ENCODE data around the gene RANBP3. TPM values are rescaled to one million over a fixed set of nuclear protein-coding genes. Genes with fewer than 3 reads are reported as not detected.

The RANBP3 gene
- total RNA-seq, 4 donors from 2014 or later: 57.8 to 148 (median 82.7) TPM

GRCh38 chr19:5973867-5974635 lies 3.9 kb downstream of the RANBP3 start:
- peaks cover 0 to 4% of the 10 kb centered on the region in 2 donors for H3K36me3 ChIP-seq
- H3K27ac ChIP-seq: no peak overlapping the region
- DNase-seq: no peak
- H3K27me3 ChIP-seq: no peaks in the 10 kb centered on the region
- 82 to 83% methylated on average over 14 to 15 of the region's 15 CpGs for WGBS, 2 donors
- intact Hi-C loops (cut with DNase I): no loop called here
- H3K9me3 ChIP-seq: no peaks in the 10 kb centered on the region
- TF ChIP-seq, protein P1, sequence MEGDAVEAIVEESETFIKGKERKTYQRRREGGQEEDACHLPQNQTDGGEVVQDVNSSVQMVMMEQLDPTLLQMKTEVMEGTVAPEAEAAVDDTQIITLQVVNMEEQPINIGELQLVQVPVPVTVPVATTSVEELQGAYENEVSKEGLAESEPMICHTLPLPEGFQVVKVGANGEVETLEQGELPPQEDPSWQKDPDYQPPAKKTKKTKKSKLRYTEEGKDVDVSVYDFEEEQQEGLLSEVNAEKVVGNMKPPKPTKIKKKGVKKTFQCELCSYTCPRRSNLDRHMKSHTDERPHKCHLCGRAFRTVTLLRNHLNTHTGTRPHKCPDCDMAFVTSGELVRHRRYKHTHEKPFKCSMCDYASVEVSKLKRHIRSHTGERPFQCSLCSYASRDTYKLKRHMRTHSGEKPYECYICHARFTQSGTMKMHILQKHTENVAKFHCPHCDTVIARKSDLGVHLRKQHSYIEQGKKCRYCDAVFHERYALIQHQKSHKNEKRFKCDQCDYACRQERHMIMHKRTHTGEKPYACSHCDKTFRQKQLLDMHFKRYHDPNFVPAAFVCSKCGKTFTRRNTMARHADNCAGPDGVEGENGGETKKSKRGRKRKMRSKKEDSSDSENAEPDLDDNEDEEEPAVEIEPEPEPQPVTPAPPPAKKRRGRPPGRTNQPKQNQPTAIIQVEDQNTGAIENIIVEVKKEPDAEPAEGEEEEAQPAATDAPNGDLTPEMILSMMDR (IDR thresholded peaks at IDR 0.05): no peak
- TF ChIP-seq POLR2A (IDR thresholded peaks at IDR 0.05): no peak
- H3K4me3 ChIP-seq (replicated peaks in 1 of 3): no peak overlapping the region
- peaks cover 34 to 52% of the 10 kb centered on the region in 2 donors for H3K4me1 ChIP-seq

- Histone ChIP-seq H3K9me3 (no peaks in the 10 kb centered on the region), H3K27me3 (no peaks in the 10 kb centered on the region), H3K27ac (no peak overlapping the region), H3K4me3 (replicated peaks in 1 of 3) (no peak overlapping the region), H3K36me3 (peaks cover 0 to 4% of the 10 kb centered on the region in 2 donors), H3K4me1 (peaks cover 33 to 52% of the 10 kb centered on the region in 2 donors)
- WGBS, 2 donors: 90 to 91% methylated on average over 5 of the region's 5 CpGs
- no peak for TF ChIP-seq POLR2A (IDR thresholded peaks at IDR 0.05)
- TF ChIP-seq, protein P1 (IDR thresholded peaks at IDR 0.05): no peak
- DNase-seq: no peak
- intact Hi-C loops (cut with DNase I): no loop called here
Observed at GRCh38 chr19:5973376-5973775, 4.6 kb downstream of the RANBP3 start.

- TF ChIP-seq, protein P1 (IDR thresholded peaks at IDR 0.05): no peak
- TF ChIP-seq POLR2A (IDR thresholded peaks at IDR 0.05): no peak
- Histone ChIP-seq H3K4me3 (replicated peaks in 1 of 3) (no peak overlapping the region), H3K27me3 (no peaks in the 10 kb centered on the region), H3K9me3 (no peaks in the 10 kb centered on the region), H3K4me1 (peaks cover 41 to 61% of the 10 kb centered on the region in 2 donors), H3K36me3 (peaks cover 0 to 4% of the 10 kb centered on the region in 2 donors), H3K27ac (no peak overlapping the region)
- WGBS, 2 donors: 85 to 86% methylated on average over 9 of the region's 9 CpGs
- intact Hi-C loops (cut with DNase I): no loop called here
- no peak for DNase-seq
Observed at GRCh38 chr19:5972355-5972731, 5.6 kb downstream of the RANBP3 start.

GRCh38 chr19:5971714-5972354 lies 6.1 kb downstream of the RANBP3 start:
- Histone ChIP-seq H3K27me3 (no peaks in the 10 kb centered on the region), H3K4me3 (replicated peaks in 1 of 3) (no peak overlapping the region), H3K36me3 (peaks cover 0 to 4% of the 10 kb centered on the region in 2 donors), H3K9me3 (no peaks in the 10 kb centered on the region), H3K4me1 (peaks cover 37 to 59% of the 10 kb centered on the region in 2 donors), H3K27ac (no peak overlapping the region)
- DNase-seq: no peak
- intact Hi-C loops (cut with DNase I): no loop called here
- no peak for TF ChIP-seq POLR2A (IDR thresholded peaks at IDR 0.05)
- TF ChIP-seq, protein P1 (IDR thresholded peaks at IDR 0.05): no peak
- WGBS, 2 donors: 93 to 95% methylated on average over 2 of the region's 2 CpGs

DNA sequence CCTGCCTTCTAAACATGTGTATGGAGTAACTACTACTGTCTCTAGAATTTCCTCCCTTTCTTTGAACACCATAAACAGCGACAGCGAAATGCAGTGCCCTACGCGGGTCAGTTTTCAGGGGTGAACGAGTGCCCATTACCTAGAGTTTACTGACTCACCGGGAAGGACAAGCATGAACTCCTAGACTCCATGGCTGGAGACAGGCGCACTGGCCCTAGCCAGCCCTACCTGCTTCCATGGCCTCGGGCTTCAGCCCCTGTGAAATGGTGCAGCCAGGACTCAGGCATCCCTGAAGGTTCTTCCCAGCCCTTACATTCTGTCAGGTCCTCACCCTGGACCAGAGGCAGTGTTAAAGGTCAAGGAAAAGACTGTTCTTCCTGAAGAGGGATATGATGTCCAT lies 8.5 kb downstream of the RANBP3 start:
- peaks cover 0 to 4% of the 10 kb centered on the region in 2 donors for H3K36me3 ChIP-seq
- H3K27me3 ChIP-seq: no peaks in the 10 kb centered on the region
- no peaks in the 10 kb centered on the region for H3K9me3 ChIP-seq
- H3K4me1 ChIP-seq: peaks cover 23 to 43% of the 10 kb centered on the region in 2 donors
- intact Hi-C loops (cut with DNase I): loop anchor here (10.0 kb wide), 1 partner anchor 165 kb away; the partner anchor contains the start of gene NRTN
- no peak overlapping the region for H3K4me3 ChIP-seq (replicated peaks in 1 of 3)
- peak overlapping the region; percentile 61 to 95 (median 91) for H3K27ac ChIP-seq
- WGBS, 2 donors: 80 to 84% methylated on average over 8 of the region's 8 CpGs
- no peak for TF ChIP-seq POLR2A (IDR thresholded peaks at IDR 0.05)
- TF ChIP-seq, protein P1 (IDR thresholded peaks at IDR 0.05): no peak
- DNase-seq: no peak

All from thyroid gland (tissue), 4 donors.